Measurements from ENCODE around the gene NHERF2. TPM values are rescaled to one million over a fixed set of nuclear protein-coding genes. Genes with fewer than 3 reads are reported as not detected.
A peak's percentile ranks its signal among the peaks of the same experiment; 100 is the strongest.

Gene NHERF2
- total RNA-seq, 1 donor from 2014 or later: 3.0 TPM

GRCh38 chr16:2002406-2003230 is 24.1 kb upstream of the NHERF2 start:
- Mint-ChIP-seq H3K27me3 (ENCODE audit: insufficient read depth, low read depth) (no peaks in the 10 kb centered on the region), H3K36me3 (peaks cover 3% of the 10 kb centered on the region), H3K27ac (no peak overlapping the region), H3K4me1 (peaks cover 16% of the 10 kb centered on the region), H3K4me3 (no peak overlapping the region), H3K9me3 (no peaks in the 10 kb centered on the region)
- Histone ChIP-seq H3F3A (ENCODE audit: low read depth) (peaks cover 16% of the 10 kb centered on the region), H4K20me1 (ENCODE audit: low read depth) (peaks cover 50% of the 10 kb centered on the region), H3K27ac (no peak overlapping the region), H3K36me3 (no peaks in the 10 kb centered on the region), H3K79me2 (ENCODE audit: low read depth) (peaks cover 34% of the 10 kb centered on the region), H2AFZ (replicated peaks) (no peak overlapping the region), H3K9ac (no peak overlapping the region), H3K4me3 (no peak overlapping the region), H3K9me3 (ENCODE audit: low read depth) (no peaks in the 10 kb centered on the region), H3K27me3 (no peaks in the 10 kb centered on the region), H3K4me2 (no peak overlapping the region), H3K4me1 (peaks cover 6% of the 10 kb centered on the region)
- TF ChIP-seq, protein P1, sequence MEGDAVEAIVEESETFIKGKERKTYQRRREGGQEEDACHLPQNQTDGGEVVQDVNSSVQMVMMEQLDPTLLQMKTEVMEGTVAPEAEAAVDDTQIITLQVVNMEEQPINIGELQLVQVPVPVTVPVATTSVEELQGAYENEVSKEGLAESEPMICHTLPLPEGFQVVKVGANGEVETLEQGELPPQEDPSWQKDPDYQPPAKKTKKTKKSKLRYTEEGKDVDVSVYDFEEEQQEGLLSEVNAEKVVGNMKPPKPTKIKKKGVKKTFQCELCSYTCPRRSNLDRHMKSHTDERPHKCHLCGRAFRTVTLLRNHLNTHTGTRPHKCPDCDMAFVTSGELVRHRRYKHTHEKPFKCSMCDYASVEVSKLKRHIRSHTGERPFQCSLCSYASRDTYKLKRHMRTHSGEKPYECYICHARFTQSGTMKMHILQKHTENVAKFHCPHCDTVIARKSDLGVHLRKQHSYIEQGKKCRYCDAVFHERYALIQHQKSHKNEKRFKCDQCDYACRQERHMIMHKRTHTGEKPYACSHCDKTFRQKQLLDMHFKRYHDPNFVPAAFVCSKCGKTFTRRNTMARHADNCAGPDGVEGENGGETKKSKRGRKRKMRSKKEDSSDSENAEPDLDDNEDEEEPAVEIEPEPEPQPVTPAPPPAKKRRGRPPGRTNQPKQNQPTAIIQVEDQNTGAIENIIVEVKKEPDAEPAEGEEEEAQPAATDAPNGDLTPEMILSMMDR (IDR thresholded peaks at IDR 0.05): no peak
- peak; percentile 1 for DNase-seq (ENCODE audit: low spot score)

DNA sequence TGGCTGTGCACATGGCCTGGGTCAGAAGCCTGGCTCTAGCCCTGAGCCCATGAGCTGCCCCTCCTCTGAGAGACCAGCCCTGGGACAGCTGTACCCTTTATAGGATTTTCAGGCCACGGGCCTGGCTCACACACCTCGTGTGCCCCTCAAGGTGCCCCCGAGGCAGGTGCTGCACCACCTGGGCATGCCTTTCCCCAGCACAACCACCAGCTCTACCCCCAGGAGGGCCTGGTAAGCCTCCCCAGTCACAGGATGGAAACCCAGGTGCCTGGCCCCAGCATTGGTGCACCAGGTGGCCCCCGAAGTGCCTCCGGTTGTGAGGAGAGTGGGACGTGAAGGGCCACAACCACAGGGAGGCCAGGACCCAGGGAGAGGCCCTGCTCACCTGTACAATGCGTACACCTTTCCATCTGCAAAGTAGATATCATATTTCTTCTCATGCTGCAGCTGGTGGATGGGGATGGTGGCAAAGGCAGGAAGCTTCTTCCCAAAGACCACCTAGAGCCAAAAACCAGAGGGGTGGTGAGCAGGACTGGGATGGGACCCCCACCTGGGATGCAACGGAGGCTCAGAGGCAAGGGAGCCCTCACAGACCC is 23.4 kb upstream of the NHERF2 start:
- H3K4me1 ChIP-seq: peaks cover 10% of the 10 kb centered on the region
- TF ChIP-seq, protein P1 (IDR thresholded peaks at IDR 0.05): no peak
- TF ChIP-seq EZH2 (IDR thresholded peaks at IDR 0.05) (no peak), EZH2phosphoT487 (IDR thresholded peaks at IDR 0.05) (no peak)
- no peaks in the 10 kb centered on the region for H3K9me3 Mint-ChIP-seq
- peaks cover 16% of the 10 kb centered on the region for H3F3A ChIP-seq (ENCODE audit: low read depth)
- H3K27me3 Mint-ChIP-seq (ENCODE audit: insufficient read depth, low read depth): no peaks in the 10 kb centered on the region
- H3K27ac Mint-ChIP-seq: no peak overlapping the region
- peak; percentile 1 for DNase-seq (ENCODE audit: low spot score)
- no peaks in the 10 kb centered on the region for H3K36me3 ChIP-seq
- no peaks in the 10 kb centered on the region for H3K9me3 ChIP-seq (ENCODE audit: low read depth)
- H4K20me1 ChIP-seq (ENCODE audit: low read depth): peaks cover 57% of the 10 kb centered on the region
- no peak overlapping the region for H3K9ac ChIP-seq
- H3K27ac ChIP-seq: no peak overlapping the region
- H3K36me3 Mint-ChIP-seq: peaks cover 2% of the 10 kb centered on the region
- peak overlapping the region; percentile 58 for H3K4me3 Mint-ChIP-seq
- H3K4me1 Mint-ChIP-seq: peaks cover 21% of the 10 kb centered on the region
- H2AFZ ChIP-seq (replicated peaks): no peak overlapping the region
- H3K4me2 ChIP-seq: no peak overlapping the region
- peaks cover 41% of the 10 kb centered on the region for H3K79me2 ChIP-seq (ENCODE audit: low read depth)
- H3K27me3 ChIP-seq: no peaks in the 10 kb centered on the region
- H3K4me3 ChIP-seq: no peak overlapping the region

GRCh38 chr16:2003827-2004641 is 22.7 kb upstream of the NHERF2 start:
- no peak overlapping the region for H2AFZ ChIP-seq (replicated peaks)
- Mint-ChIP-seq H3K27me3 (ENCODE audit: insufficient read depth, low read depth) (no peaks in the 10 kb centered on the region), H3K4me1 (peaks cover 27% of the 10 kb centered on the region), H3K36me3 (peaks cover 4% of the 10 kb centered on the region), H3K9me3 (no peaks in the 10 kb centered on the region), H3K4me3 (peak overlapping the region; percentile 35), H3K27ac (no peak overlapping the region)
- peaks cover 19% of the 10 kb centered on the region for H3F3A ChIP-seq (ENCODE audit: low read depth)
- peak overlapping the region; percentile 44 for H3K27ac ChIP-seq
- peak; percentile 99 for DNase-seq (ENCODE audit: low spot score)
- peaks cover 64% of the 10 kb centered on the region for H4K20me1 ChIP-seq (ENCODE audit: low read depth)
- H3K27me3 ChIP-seq: no peaks in the 10 kb centered on the region
- H3K4me1 ChIP-seq: peaks cover 14% of the 10 kb centered on the region
- H3K9me3 ChIP-seq (ENCODE audit: low read depth): no peaks in the 10 kb centered on the region
- peaks cover 48% of the 10 kb centered on the region for H3K79me2 ChIP-seq (ENCODE audit: low read depth)
- TF ChIP-seq EZH2phosphoT487 (IDR thresholded peaks at IDR 0.05): no peak
- TF ChIP-seq, protein P1 (IDR thresholded peaks at IDR 0.05): peak; percentile 98
- no peak for TF ChIP-seq EZH2 (IDR thresholded peaks at IDR 0.05)
- H3K4me3 ChIP-seq: peak overlapping the region; percentile 8
- H3K9ac ChIP-seq: no peak overlapping the region
- H3K4me2 ChIP-seq: peak overlapping the region; percentile 60
- H3K36me3 ChIP-seq: no peaks in the 10 kb centered on the region
